Measurements from ENCODE around the gene FLT3.
"Not testable (repeated sequence)": the region's sequence is repeated elsewhere in the genome, so short reads cannot be mapped to it uniquely, and the experiment has no call there.

FLT3 gene

DNA sequence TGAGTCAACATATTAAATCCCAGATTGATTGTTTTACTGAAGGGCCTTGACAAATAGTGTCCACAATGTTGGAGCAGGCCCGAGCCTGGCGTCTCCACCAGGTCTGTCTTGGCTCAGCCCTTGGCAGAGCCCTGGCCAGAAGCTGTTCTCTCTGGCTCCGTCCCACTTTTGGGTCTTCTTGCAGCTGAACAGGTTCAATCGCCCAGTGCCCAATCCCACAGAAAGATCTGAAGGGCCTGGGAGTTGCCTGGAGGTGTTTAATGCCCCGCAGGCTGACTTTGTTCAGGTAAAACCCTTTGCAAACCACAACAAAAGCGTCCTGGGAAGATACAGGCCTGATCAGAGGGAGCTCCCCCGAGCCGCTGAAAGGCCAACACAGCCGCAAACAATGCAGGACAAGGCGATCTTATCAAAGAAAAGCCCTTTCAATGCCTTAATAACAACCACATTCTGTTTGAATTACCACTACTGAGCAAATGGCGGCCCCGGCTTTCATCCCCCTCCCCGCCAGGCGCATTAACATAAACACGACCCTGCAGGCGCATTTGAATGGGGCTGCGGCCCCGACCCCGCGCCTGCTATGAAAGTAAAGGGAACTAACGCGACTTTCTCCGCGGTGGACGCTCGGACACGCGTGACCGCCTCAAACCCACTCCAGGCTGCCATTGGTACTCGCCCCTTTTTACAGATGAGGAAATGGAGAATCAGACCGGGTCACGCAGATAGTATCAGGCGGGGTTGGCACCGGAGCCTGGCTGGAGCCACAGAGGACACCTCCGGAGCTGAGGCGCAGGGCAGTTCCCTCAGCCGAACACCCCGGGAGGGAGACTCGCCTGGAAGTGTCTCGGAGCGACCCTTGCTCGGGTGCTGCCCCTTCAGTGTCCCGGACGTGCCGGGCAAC, 134.4 kb downstream of the FLT3 start:
- Histone ChIP-seq H3K9ac (no peak overlapping the region), H3K4me1 (peaks cover 1 to 27% (median 5%) of the 10 kb centered on the region in 10 experiments; a peak in 9 of 20 replicates), H3K4me2 (0 out of 22 replicates have a peak overlapping the region, but pooled peaks of 1 of the 11 experiments have one; percentile 34), H3K4me3 (no peak overlapping the region), H3K27me3 (peaks cover 100% of the 10 kb centered on the region in 11 experiments), H4K20me1 (peaks cover 0 to 91% (median 48%) of the 10 kb centered on the region in 11 experiments; a peak in 17 of 22 replicates), H3K27ac (no peak overlapping the region), H3K36me3 (no peaks in the 10 kb centered on the region), H3K9me3 (replicated peaks in 1 of 11) (peaks cover 0 to 31% (median 11%) of the 10 kb centered on the region in 11 experiments; a peak in 10 of 22 replicates)
- TF ChIP-seq Cebpa-rat (IDR thresholded peaks at IDR 0.05), result no peak

DNA sequence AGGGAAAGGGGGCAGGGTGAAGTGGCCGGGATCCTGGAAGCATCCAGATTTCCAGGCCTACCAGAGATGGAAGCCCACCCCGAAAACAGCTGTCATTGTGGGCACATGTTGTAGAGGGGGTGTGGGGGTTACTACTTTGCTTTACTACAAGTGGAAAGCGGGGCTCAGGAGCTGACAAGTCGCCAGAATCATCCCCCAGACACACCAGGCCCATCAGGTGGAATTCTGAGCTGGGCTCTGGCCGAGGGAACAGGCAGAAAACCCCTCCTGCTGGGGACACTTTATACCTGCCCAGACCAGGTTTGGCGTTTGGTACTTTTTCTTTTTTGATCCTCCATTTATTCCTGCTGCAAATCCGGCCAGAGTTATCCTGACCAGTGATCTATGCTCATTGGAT, 135.0 kb downstream of the FLT3 start:
- no peak overlapping the region for H3K4me3 ChIP-seq
- H3K4me1 ChIP-seq, result peaks cover 7 to 34% (median 12%) of the 10 kb centered on the region in 10 experiments; a peak in 10 of 20 replicates
- H3K4me2 ChIP-seq, result no peak overlapping the region
- peaks cover 100% of the 10 kb centered on the region in 11 experiments for H3K27me3 ChIP-seq
- H3K27ac ChIP-seq, result no peak overlapping the region
- H4K20me1 ChIP-seq, result peaks cover 0 to 91% (median 54%) of the 10 kb centered on the region in 11 experiments; a peak in 17 of 22 replicates
- no peaks in the 10 kb centered on the region for H3K36me3 ChIP-seq
- peaks cover 0 to 28% (median 11%) of the 10 kb centered on the region in 11 experiments; a peak in 10 of 22 replicates for H3K9me3 ChIP-seq (replicated peaks in 1 of 11)
- no peak for TF ChIP-seq Cebpa-rat (IDR thresholded peaks at IDR 0.05)
- no peak overlapping the region for H3K9ac ChIP-seq

DNA sequence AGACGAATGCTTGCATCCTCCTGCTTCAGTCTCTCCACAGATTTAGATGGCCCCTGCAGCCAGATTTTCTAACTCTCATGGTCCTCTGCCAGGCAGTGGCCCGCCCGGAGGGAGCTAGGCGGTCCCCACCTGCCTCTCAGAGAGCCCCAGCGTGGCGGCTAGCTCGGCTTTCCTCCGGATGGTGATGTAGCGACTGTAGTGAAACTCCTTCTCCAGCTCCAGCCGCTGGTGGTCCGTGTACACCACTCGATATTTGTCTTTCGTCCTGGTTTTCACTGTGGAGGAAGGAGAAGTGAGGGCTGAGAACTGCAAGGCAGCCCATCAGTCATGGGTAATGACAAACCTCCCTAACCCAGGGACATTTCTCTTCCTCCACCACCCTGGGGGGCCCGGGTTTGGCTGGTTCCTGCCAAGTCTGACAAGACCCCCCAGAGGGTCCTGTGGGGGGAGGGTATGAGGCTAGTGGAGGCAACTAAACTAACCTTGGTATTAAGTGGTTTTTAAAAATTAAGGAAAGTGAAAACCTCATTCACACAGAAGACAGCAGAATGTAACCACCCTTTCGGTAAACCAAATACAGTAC, 135.5 kb downstream of the FLT3 start:
- Histone ChIP-seq H3K4me1 (peaks cover 7 to 35% (median 13%) of the 10 kb centered on the region in 10 experiments; a peak in 10 of 20 replicates), H3K9ac (no peak overlapping the region), H3K27me3 (peaks cover 100% of the 10 kb centered on the region in 11 experiments), H3K4me2 (no peak overlapping the region), H3K27ac (no peak overlapping the region), H4K20me1 (peaks cover 0 to 92% (median 57%) of the 10 kb centered on the region in 11 experiments; a peak in 17 of 22 replicates), H3K9me3 (replicated peaks in 1 of 11) (peaks cover 0 to 27% (median 11%) of the 10 kb centered on the region in 11 experiments; a peak in 10 of 22 replicates), H3K4me3 (no peak overlapping the region), H3K36me3 (no peaks in the 10 kb centered on the region)
- no peak for TF ChIP-seq Cebpa-rat (IDR thresholded peaks at IDR 0.05)

DNA sequence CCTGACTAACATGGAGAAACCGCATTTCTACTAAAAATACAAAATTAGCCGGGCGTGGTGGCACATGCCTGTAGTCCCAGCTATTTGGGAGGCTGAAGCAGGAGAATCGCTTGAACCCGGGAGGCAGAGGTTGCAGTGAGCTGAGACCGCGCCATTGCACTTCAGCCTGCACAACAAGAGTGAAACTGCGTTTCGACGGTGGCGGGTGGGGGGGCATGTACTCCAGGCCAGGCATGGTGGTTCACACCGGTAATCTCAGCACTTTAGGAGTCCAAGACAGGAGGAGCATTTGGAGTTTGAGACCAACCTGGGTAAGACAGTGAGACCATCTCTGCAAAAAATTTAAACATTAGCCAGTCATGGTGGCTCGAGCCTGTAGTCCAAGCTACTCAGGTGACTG, 136.2 kb downstream of the FLT3 start:
- not testable (repeated sequence) for H3K36me3 ChIP-seq
- H3K4me1 ChIP-seq, result peaks cover 7 to 35% (median 13%) of the 10 kb centered on the region in 10 experiments; a peak in 10 of 20 replicates
- peaks cover 100% of the 10 kb centered on the region in 11 experiments for H3K27me3 ChIP-seq

DNA sequence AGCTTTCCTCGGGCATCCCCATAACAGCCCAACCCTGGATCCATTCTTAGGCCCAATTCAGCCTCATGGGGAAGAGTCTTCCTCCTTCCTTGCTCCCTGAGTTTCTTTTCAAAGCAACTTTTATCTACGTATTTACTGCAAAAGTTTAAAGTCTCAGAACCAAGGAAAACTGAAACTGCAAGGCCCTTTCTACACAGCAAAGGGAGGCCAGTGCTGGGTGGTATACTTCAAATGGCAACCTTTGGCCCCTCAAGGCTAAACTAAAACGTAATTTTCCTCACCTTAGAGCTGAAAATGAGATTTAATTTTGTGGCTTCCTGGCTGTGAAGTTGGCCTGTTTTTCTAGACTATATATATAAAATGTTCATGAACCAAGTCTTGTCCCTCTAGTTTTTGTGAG, 136.9 kb downstream of the FLT3 start:
- peaks cover 0 to 82% (median 45%) of the 10 kb centered on the region in 11 experiments; a peak in 17 of 22 replicates for H4K20me1 ChIP-seq
- no peak for TF ChIP-seq Cebpa-rat (IDR thresholded peaks at IDR 0.05)
- H3K36me3 ChIP-seq, result no peaks in the 10 kb centered on the region
- peaks cover 0 to 16% (median 4%) of the 10 kb centered on the region in 11 experiments; a peak in 10 of 22 replicates for H3K9me3 ChIP-seq (replicated peaks in 1 of 11)
- peaks cover 7 to 30% (median 12%) of the 10 kb centered on the region in 10 experiments; a peak in 10 of 20 replicates for H3K4me1 ChIP-seq
- no peak overlapping the region for H3K9ac ChIP-seq
- H3K27me3 ChIP-seq, result peaks cover 100% of the 10 kb centered on the region in 11 experiments
- no peak overlapping the region for H3K4me2 ChIP-seq
- no peak overlapping the region for H3K27ac ChIP-seq
- H3K4me3 ChIP-seq, result no peak overlapping the region

More for the DNA sequence above, 136.2 kb downstream of the FLT3 start:
- not testable (repeated sequence) for H3K27ac ChIP-seq, H3K4me3 ChIP-seq, H3K4me2 ChIP-seq, H3K9ac ChIP-seq
- Histone ChIP-seq H4K20me1 (peaks cover 0 to 89% (median 52%) of the 10 kb centered on the region in 11 experiments; a peak in 17 of 22 replicates), H3K9me3 (replicated peaks in 1 of 11) (peaks cover 0 to 23% (median 10%) of the 10 kb centered on the region in 11 experiments; a peak in 10 of 22 replicates)

DNA sequence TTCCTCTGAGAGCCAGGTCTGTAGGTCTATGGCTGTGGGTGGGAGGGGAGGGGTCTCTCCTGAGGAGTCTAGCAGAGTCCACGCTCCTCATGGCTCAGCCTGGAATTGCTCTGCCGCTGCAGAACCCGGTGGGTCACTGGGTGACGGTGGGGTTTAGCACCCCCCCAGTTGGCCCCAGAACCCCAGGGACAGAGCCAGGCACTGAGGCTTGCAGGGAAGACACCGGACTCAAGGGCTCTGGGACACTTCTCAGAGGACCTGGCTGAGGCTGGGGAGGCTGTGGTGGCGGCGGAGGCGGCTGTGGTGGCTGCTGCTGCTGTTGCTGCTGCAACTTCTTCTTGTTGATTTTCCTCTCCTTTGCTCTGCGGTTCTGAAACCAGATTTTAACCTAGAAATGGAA, 137.4 kb downstream of the FLT3 start:
- peaks cover 100% of the 10 kb centered on the region in 11 experiments for H3K27me3 ChIP-seq

DNA sequence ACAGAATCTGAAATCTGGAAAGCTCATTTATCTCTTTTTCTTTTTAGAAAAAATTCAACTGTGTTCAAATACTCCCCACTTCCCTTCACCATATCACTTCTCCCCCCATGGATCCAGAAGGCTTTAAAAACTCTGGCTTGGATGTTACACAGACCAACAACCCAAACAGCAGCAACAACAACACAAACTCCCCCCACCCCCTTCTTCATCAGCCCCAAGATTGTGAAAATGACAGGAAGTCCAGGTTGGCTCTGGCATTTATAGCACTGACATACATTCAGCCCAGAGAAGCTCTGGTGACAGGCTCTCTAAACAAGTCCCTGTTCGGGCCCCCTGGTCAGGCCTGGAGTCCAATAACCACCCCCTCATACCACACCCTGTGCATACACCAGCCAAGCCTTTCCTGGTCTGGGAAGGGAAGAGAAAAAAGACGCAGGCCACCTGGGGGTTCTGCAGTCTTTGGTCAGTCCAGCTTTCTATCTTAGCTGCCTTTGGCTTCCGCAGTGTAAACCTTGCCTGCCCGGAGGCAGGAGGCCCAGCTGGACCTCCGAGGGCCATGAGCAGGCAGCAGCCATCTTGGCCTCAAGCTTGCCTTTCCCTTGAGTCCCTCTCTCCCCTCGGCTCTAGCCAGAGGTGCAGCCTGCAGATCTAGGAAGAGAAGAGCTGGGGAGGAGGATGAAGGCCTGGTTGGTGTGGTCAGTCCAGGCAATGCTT, 138.1 kb downstream of the FLT3 start:
- no peaks in the 10 kb centered on the region for H3K36me3 ChIP-seq
- H4K20me1 ChIP-seq, result peaks cover 0 to 70% (median 34%) of the 10 kb centered on the region in 11 experiments; a peak in 15 of 22 replicates
- no peak overlapping the region for H3K9ac ChIP-seq
- peaks cover 100% of the 10 kb centered on the region in 11 experiments for H3K27me3 ChIP-seq
- peaks cover 0 to 9% (median 0%) of the 10 kb centered on the region in 11 experiments; a peak in 3 of 22 replicates for H3K9me3 ChIP-seq (replicated peaks in 1 of 11)
- TF ChIP-seq Cebpa-rat (IDR thresholded peaks at IDR 0.05), result no peak
- no peak overlapping the region for H3K4me3 ChIP-seq
- H3K4me1 ChIP-seq, result peaks cover 7 to 22% (median 11%) of the 10 kb centered on the region in 10 experiments; a peak in 10 of 20 replicates
- H3K4me2 ChIP-seq, result no peak overlapping the region
- no peak overlapping the region for H3K27ac ChIP-seq

More for the DNA sequence above, 137.4 kb downstream of the FLT3 start:
- H3K9me3 ChIP-seq (replicated peaks in 1 of 11), result peaks cover 0 to 11% (median 0%) of the 10 kb centered on the region in 11 experiments; a peak in 4 of 22 replicates
- H3K9ac ChIP-seq, result no peak overlapping the region
- peaks cover 0 to 77% (median 40%) of the 10 kb centered on the region in 11 experiments; a peak in 17 of 22 replicates for H4K20me1 ChIP-seq
- TF ChIP-seq Cebpa-rat (IDR thresholded peaks at IDR 0.05), result no peak
- no peak overlapping the region for H3K4me3 ChIP-seq
- peaks cover 7 to 25% (median 12%) of the 10 kb centered on the region in 10 experiments; a peak in 10 of 20 replicates for H3K4me1 ChIP-seq
- no peak overlapping the region for H3K27ac ChIP-seq
- H3K36me3 ChIP-seq, result no peaks in the 10 kb centered on the region
- no peak overlapping the region for H3K4me2 ChIP-seq
